ENCODE measurements around the gene PLA2R1. TPM values are rescaled to one million over a fixed set of nuclear protein-coding genes. Genes with fewer than 3 reads are reported as not detected.

Gene PLA2R1
- total RNA-seq, 3 donors from 2014 or later = 12.5 to 49.9 (median 27.9) TPM

- Histone ChIP-seq H3K4me3 (peak overlapping the region in 2 of 3 donors; percentile 74 to 84), H3K4me1 (peaks cover 0 to 14% of the 10 kb centered on the region in 2 donors), H3K9me3 (no peaks in the 10 kb centered on the region), H3K36me3 (no peaks in the 10 kb centered on the region), H3K27me3 (no peaks in the 10 kb centered on the region), H3K27ac (no peak overlapping the region)
- intact Hi-C loops (cut with DNase I; ENCODE audit: low total_unique reads) = no loop called here
- TF ChIP-seq CTCF (IDR thresholded peaks at IDR 0.05) (no peak), POLR2AphosphoS5 (IDR thresholded peaks at IDR 0.05) (no peak)
- no peak for DNase-seq (ENCODE audit: low spot score in 2 of 2)
Observed at GRCh38 chr2:160060297-160060696, 2.1 kb downstream of the PLA2R1 start.

DNA sequence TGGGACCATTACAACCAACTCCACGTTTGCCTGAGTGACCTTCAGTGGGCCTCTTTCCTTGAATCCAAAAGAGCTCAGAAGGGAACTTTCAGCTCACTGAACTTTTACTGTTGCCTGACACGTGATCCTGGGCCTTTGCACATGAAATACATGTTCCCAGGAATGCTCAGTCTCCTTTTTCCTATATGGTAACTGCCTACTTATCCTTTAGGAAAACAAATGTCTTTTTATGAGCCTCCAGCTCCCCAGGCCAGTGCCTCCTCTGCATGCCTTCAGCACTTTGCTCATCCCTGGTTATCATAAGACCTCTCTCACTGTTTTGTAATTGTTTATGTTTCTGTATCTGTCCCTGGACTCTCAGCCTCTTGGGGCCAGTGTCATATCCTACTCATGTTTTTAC lies 5.1 kb downstream of the PLA2R1 start:
- Histone ChIP-seq H3K9me3 (no peaks in the 10 kb centered on the region), H3K27me3 (no peaks in the 10 kb centered on the region), H3K27ac (peak overlapping the region; percentile 58 to 68), H3K4me3 (no peak overlapping the region), H3K36me3 (no peaks in the 10 kb centered on the region), H3K4me1 (peaks cover 0 to 14% of the 10 kb centered on the region in 2 donors)
- TF ChIP-seq POLR2A (IDR thresholded peaks at IDR 0.05) (no peak), POLR2AphosphoS5 (IDR thresholded peaks at IDR 0.05) (no peak), CTCF (IDR thresholded peaks at IDR 0.05) (no peak)
- DNase-seq (ENCODE audit: low spot score in 2 of 2) = no peak
- intact Hi-C loops (cut with DNase I; ENCODE audit: low total_unique reads) = no loop called here

DNA sequence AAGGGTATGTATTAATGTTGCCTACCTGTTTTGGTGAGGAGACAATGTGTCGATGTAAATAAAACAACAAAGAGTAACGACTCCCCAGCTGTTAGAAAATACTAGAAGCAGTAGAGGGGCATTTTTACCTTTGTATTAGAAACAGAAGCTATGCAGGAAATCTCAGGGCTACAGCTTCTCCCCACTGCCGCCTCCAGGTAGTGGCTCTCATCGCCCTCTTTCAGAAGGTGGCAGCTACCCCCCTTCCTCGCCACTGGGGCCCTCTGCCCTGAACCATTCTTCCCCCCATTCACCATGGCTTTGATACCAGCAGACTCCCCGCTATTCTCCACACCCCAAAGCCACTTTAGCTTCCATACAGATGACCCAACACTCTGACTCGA lies 6.7 kb downstream of the PLA2R1 start:
- TF ChIP-seq POLR2A (IDR thresholded peaks at IDR 0.05) (no peak), CTCF (IDR thresholded peaks at IDR 0.05) (no peak), POLR2AphosphoS5 (IDR thresholded peaks at IDR 0.05) (no peak)
- Histone ChIP-seq H3K27ac (peak overlapping the region; percentile 26 to 35), H3K27me3 (no peaks in the 10 kb centered on the region), H3K9me3 (no peaks in the 10 kb centered on the region), H3K4me3 (no peak overlapping the region), H3K4me1 (peaks cover 0 to 14% of the 10 kb centered on the region in 2 donors), H3K36me3 (no peaks in the 10 kb centered on the region)
- no peak for DNase-seq (ENCODE audit: low spot score in 2 of 2)
- intact Hi-C loops (cut with DNase I; ENCODE audit: low total_unique reads) = no loop called here

DNA sequence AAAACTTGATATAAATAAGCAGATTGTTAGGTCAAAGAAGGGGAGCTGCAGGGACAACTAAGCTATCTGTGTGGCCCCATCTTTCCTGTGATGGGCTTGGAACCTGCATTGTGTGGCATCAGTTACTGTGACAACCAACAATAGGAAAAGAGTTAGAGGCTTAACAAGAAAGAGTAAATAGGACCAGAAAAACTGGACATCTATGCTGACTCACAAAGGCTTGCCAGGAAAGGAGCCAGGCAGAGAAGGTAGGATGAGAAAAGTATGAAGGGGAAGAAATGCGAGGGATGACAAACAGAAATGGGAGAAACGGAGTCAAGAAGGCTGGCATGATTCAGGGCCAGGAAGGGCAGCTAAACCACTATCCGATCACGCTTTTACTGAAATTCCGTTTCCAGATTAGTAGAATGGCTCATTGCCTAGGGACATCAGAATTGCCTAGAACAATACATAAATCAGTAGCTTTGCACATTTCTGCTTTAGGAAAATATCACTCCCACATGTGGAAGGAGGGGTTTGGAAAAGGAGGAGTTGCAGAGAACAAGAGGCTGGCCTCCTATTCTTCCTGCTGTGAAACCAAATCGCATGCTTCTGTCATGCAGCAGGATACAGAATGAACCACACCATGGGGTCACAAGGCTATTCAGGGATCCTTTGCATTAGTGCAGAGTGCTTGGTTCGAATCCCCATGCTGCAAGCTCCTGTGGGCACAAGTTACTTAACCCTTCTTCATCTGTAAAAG lies 7.3 kb downstream of the PLA2R1 start:
- H3K27ac ChIP-seq = peak overlapping the region; percentile 35 to 38
- no peak for TF ChIP-seq CTCF (IDR thresholded peaks at IDR 0.05)
- no peak for TF ChIP-seq POLR2AphosphoS5 (IDR thresholded peaks at IDR 0.05)
- TF ChIP-seq POLR2A (IDR thresholded peaks at IDR 0.05) = no peak
- intact Hi-C loops (cut with DNase I; ENCODE audit: low total_unique reads) = no loop called here
- no peak for DNase-seq (ENCODE audit: low spot score in 2 of 2)
- no peaks in the 10 kb centered on the region for H3K27me3 ChIP-seq
- H3K4me1 ChIP-seq = peaks cover 0 to 14% of the 10 kb centered on the region in 2 donors
- no peaks in the 10 kb centered on the region for H3K9me3 ChIP-seq
- H3K36me3 ChIP-seq = no peaks in the 10 kb centered on the region
- H3K4me3 ChIP-seq = no peak overlapping the region

DNA sequence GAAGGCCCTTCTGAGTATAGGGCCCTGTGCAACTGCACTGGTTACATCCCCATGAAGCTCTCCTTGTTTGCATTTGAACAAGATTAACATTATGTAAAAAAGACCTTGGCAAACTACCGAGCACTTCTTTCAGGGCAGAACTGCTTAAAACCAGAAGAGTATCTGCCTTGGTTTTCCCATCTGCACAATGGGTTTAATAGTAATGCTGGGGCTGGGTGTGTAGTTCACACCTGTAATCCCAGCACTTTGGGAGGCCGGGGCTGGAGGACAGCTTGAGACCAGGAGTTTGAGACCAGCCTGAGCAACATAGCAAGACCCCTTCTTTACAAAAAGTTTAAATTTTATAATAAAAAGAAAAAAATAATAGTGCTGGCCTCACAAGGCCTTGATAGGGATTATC lies 8.5 kb downstream of the PLA2R1 start:
- Histone ChIP-seq H3K27me3 (no peaks in the 10 kb centered on the region), H3K27ac (no peak overlapping the region), H3K4me1 (peaks cover 0 to 14% of the 10 kb centered on the region in 2 donors), H3K9me3 (no peaks in the 10 kb centered on the region), H3K36me3 (no peaks in the 10 kb centered on the region), H3K4me3 (no peak overlapping the region)
- DNase-seq (ENCODE audit: low spot score in 2 of 2) = no peak
- TF ChIP-seq POLR2A (IDR thresholded peaks at IDR 0.05) (no peak), POLR2AphosphoS5 (IDR thresholded peaks at IDR 0.05) (no peak), CTCF (IDR thresholded peaks at IDR 0.05) (no peak)
- intact Hi-C loops (cut with DNase I; ENCODE audit: low total_unique reads) = no loop called here
